Measurements from ENCODE around the gene COL8A2. TPM values are rescaled to one million over a fixed set of nuclear protein-coding genes. Genes with fewer than 3 reads are reported as not detected.

Gene COL8A2
- total RNA-seq, 1 donor from 2014 or later, result 16.2 TPM

- TF ChIP-seq CTCF (IDR thresholded peaks at IDR 0.05), result peak; percentile 97
- Histone ChIP-seq H3K4me1 (peaks cover 25% of the 10 kb centered on the region), H3K36me3 (peaks cover 28% of the 10 kb centered on the region), H3K27ac (peak within 1 kb of the TSS; percentile 94), H3K4me3 (peak within 1 kb of the TSS; percentile 100), H3K27me3 (peaks cover 2% of the 10 kb centered on the region), H3K9me3 (no peaks in the 10 kb centered on the region)
- DNase-seq (peak; percentile 95), ATAC-seq (peak; percentile 96)
- intact Hi-C loops (cut with DNase I), result no loop called here
These were observed 36.2 kb downstream of the COL8A2 start, which contains the start of gene ADPRS for GRCh38 chr1:36088577-36089392. Gene ADPRS, plus strand, starts transcription at chr1:36088892. Its CDS starts 13 bp downstream, at chr1:36088905.

GRCh38 chr1:36088265-36088576 lies 36.8 kb downstream of the COL8A2 start:
- Histone ChIP-seq H3K27me3 (peaks cover 8% of the 10 kb centered on the region), H3K4me1 (peaks cover 28% of the 10 kb centered on the region), H3K4me3 (peak overlapping the region; percentile 100), H3K27ac (peak overlapping the region; percentile 94), H3K9me3 (no peaks in the 10 kb centered on the region), H3K36me3 (peaks cover 23% of the 10 kb centered on the region)
- no peak for TF ChIP-seq CTCF (IDR thresholded peaks at IDR 0.05)
- intact Hi-C loops (cut with DNase I), result no loop called here
- no peak for DNase-seq
- no peak for ATAC-seq

GRCh38 chr1:36087233-36088123 lies 37.5 kb downstream of the COL8A2 start:
- H3K4me1 ChIP-seq, result peaks cover 28% of the 10 kb centered on the region
- intact Hi-C loops (cut with DNase I), result no loop called here
- H3K27ac ChIP-seq, result no peak overlapping the region
- H3K36me3 ChIP-seq, result peaks cover 15% of the 10 kb centered on the region
- TF ChIP-seq CTCF (IDR thresholded peaks at IDR 0.05), result no peak
- ATAC-seq (no peak), DNase-seq (peak; percentile 65)
- H3K27me3 ChIP-seq, result peaks cover 8% of the 10 kb centered on the region
- H3K4me3 ChIP-seq, result no peak overlapping the region
- H3K9me3 ChIP-seq, result no peaks in the 10 kb centered on the region

- H3K27ac ChIP-seq, result no peak overlapping the region
- no peak for TF ChIP-seq CTCF (IDR thresholded peaks at IDR 0.05)
- no peak for ATAC-seq
- peaks cover 8% of the 10 kb centered on the region for H3K27me3 ChIP-seq
- DNase-seq, result peak; percentile 54
- H3K4me3 ChIP-seq, result no peak overlapping the region
- peaks cover 7% of the 10 kb centered on the region for H3K36me3 ChIP-seq
- peaks cover 28% of the 10 kb centered on the region for H3K4me1 ChIP-seq
- H3K9me3 ChIP-seq, result no peaks in the 10 kb centered on the region
- intact Hi-C loops (cut with DNase I), result no loop called here
These were observed 38.3 kb downstream of the COL8A2 start for GRCh38 chr1:36086529-36087232.

GRCh38 chr1:36085686-36086526 lies 39.1 kb downstream of the COL8A2 start:
- Histone ChIP-seq H3K36me3 (no peaks in the 10 kb centered on the region), H3K4me1 (peaks cover 26% of the 10 kb centered on the region), H3K4me3 (no peak overlapping the region), H3K27ac (no peak overlapping the region), H3K9me3 (no peaks in the 10 kb centered on the region), H3K27me3 (peaks cover 8% of the 10 kb centered on the region)
- DNase-seq, result peak; percentile 57
- intact Hi-C loops (cut with DNase I), result no loop called here
- no peak for ATAC-seq
- TF ChIP-seq CTCF (IDR thresholded peaks at IDR 0.05), result no peak
